NCI-H1417 treated with DMSO at 0.1 percent for 48 hours (cell line): ENCODE results near the gene MCU.
"Not testable (repeated sequence)": the region's sequence is repeated elsewhere in the genome, so short reads cannot be mapped to it uniquely, and the experiment has no call there.

Source experiments
- DNase-seq: peaks from one replicate; lab custom pipeline; 2025; lab: John Stamatoyannopoulos, UW

MCU gene

GRCh38 chr10:72903941-72904446 lies 212.1 kb downstream of the MCU start:
- not testable (repeated sequence) for DNase-seq

DNA sequence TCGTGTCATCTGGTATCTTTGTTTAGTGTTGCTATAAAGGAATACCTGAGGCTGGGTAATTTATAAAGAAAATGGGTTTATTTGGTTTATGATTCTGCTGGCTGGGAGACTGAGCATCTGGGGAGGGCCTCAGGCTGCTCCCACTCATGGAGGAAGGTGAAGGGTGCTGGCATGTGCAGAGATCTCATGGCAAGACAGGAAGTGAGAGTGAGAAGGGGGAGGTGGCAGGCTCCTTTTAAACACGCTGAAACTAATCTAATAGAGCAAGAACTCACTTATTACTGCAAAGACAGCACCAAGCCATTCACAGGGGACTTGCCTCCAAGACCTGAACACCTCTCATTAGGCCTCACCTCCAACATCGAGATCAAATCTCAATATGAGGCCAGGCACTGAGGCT lies 212.9 kb downstream of the MCU start:
- DNase-seq = no peak

- no peak for DNase-seq
Observed at GRCh38 chr10:72906446-72906845, 214.5 kb downstream of the MCU start.

GRCh38 chr10:72910705-72911104 lies 218.8 kb downstream of the MCU start:
- DNase-seq = no peak

DNA sequence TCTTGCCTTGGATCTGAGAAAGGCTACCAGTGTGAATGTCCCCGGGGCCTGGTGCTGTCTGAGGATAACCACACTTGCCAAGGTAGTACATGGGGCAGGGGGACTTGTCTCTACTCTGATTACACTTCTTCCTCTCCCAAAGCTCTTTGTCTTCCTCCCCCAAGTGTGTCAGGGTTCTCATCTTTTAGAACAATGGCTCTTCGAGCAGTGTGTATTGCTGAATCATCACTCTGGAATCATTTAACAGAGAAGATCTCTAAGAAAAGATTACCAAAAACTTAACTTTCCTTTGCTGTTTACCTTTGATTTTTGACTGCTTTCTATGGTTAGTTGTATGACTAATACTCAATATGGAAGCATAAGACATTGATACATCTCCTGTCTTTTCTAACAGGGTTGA lies 219.8 kb downstream of the MCU start:
- DNase-seq = no peak

DNA sequence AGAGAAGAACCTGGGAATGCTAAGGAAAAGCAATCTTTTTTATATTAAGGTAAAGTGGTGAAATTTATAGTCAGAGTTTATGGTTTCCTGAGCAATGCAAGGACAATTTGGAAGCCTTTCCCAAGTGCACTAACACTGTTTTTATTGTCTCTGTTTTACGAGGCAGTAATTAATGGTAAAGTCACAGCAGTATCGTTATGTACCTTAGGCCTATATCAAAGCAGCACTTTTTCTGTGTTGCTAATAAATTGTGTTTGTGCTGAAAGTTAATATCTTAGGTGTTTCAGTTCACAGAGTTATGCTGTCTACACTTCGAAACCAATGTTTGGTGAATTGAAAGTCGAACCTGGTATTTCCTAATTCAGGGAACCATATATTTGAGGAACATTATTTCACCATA lies 220.8 kb downstream of the MCU start:
- DNase-seq = no peak

DNA sequence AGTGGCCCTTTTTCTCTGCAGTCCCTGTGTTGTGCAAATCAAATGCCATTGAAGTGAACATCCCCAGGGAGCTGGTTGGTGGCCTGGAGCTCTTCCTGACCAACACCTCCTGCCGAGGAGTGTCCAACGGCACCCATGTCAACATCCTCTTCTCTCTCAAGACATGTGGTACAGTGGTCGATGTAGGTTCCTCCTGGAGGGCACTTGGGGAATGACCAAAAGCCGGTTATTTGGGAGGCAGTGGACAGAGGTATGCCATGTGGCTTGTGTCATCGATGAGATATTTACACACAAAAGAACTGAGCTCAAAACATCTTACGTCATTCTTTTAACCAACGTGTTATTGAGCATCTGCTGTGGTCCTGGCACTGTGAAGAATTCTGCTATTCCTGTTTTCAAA lies 221.3 kb downstream of the MCU start:
- DNase-seq = no peak

GRCh38 chr10:72917201-72917600 lies 225.3 kb downstream of the MCU start:
- DNase-seq = not testable (repeated sequence)

DNA sequence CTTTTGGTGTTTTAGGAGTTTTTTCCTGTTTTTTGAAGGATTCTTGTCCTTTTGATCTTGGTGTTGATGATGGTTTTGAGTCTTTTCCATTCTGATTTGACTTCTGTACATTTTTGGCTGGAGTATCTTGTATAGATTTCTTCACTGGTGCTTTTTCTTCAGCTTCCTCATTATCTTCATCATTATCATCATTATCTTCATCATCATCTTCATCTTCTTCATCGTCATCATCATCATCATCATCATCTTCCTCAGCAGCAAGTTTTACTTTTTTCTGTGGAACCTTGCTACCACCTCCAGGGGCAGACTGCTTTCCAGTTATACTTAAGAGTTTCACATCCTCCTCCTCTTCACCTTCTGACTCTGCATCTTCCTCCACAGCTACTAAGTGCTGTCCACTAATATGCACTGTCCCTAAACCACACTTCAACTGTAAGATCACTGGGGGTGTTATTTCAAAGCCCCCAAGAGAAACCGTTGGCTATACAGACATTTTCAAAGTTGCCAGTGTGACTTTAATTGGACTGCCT lies 225.9 kb downstream of the MCU start:
- not testable (repeated sequence) for DNase-seq

- DNase-seq = no peak
Observed at GRCh38 chr10:72918352-72918751, 226.4 kb downstream of the MCU start.

DNA sequence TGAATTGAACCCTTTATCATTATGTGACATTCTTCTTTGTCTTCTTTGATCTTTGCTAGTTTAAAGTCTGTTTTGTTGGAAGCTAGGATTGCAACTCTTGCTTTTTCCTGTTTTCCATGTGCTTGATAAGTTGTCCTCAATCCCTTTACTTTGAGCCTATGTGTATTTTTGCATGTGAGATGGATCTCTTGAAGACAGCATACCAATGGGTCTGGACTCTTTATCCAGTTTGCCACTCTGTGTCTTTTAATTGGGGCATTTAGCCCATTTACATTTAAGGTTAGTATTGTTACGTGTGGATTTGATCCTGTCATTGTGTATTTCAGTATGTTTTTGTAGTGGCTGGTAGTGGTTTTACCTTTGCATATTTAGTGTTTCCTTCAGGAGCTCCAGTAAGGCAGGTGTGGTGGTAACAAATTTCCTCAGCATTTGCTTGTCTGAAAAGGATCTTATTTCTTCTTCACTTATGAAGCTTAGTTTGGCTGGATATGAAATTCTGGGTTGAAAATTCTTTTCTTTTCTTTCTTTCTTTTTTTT lies 229.3 kb downstream of the MCU start:
- DNase-seq = not testable (repeated sequence)

GRCh38 chr10:72924351-72924750 lies 232.4 kb downstream of the MCU start:
- no peak for DNase-seq

- no peak for DNase-seq
Observed at GRCh38 chr10:72925951-72926465, 234.1 kb downstream of the MCU start.

DNA sequence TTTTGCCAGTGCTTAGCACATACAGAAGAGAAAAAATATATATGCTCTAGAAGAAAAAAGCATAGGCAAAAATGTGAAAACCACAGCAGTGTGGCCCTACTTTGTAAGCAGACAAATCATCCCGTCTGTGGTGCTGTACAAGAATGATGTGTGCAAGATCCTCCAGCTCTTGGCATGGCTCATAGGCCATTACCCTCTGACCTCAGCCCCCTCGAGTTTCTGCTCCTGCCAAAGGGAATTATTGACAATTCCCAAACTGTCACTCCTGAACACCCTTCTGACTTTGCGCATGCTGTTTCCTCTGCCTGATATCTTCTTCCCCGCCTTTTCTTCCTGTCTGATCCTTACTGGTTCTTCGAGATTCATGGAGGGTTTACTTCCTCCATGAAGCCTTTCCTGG lies 235.5 kb downstream of the MCU start:
- DNase-seq = no peak

- no peak for DNase-seq
Observed at GRCh38 chr10:72928798-72929197, 236.9 kb downstream of the MCU start.

DNA sequence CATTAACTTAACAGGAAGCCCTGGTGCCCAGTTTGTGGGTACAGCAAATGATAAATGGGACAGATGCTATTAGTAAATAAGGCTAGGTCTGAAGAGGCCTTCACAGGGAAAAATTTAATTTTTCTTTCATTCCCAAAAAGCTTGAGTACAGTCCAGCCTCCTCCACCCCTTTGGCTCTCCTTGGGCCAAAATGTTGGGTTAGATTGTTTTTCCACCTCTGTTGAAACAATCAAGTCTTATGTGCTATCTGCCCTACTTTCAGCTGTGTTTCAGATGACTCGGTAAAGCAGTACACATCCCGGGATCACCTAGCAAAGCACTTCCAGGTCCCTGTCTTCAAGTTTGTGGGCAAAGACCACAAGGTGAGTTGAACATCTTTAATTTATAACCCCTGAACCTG lies 238.3 kb downstream of the MCU start:
- no peak for DNase-seq

DNA sequence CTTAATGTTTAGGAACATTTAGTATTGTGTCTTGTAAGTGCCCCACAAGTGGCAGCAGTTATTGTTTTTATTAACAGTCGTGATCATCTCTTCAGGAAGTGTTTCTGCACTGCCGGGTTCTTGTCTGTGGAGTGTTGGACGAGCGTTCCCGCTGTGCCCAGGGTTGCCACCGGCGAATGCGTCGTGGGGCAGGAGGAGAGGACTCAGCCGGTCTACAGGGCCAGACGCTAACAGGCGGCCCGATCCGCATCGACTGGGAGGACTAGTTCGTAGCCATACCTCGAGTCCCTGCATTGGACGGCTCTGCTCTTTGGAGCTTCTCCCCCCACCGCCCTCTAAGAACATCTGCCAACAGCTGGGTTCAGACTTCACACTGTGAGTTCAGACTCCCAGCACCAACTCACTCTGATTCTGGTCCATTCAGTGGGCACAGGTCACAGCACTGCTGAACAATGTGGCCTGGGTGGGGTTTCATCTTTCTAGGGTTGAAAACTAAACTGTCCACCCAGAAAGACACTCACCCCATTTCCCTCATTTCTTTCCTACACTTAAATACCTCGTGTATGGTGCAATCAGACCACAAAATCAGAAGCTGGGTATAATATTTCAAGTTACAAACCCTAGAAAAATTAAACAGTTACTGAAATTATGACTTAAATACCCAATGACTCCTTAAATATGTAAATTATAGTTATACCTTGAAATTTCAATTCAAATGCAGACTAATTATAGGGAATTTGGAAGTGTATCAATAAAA lies 240.5 kb downstream of the MCU start:
- no peak for DNase-seq

DNA sequence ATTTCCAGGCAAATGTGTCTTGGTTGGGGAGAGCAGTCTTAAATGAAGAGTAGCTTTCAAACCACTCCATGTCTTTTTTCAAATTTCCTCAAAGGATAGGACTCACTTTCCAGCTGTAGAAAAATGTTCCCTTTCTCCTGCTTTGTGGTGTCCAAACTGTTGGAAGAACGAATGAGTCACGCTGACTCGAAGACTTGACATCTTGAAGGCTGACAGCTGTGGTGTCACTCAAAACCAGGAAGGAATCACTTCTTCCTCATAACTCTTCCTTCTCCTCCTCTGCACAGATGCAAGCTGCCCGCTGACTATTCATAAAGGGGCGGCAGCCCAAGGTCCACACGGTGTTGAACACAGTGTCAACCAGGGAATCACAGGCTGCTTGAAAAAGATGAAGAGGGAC lies 243.4 kb downstream of the MCU start:
- no peak for DNase-seq
